Neural progenitor cell (in vitro differentiated cells): ENCODE results near the gene ARHGEF12.

Experiments
- CTCF ChIP-seq: fragments of 200-600 bp; sonication (generic); IDR thresholded peaks from 2 replicates; pipeline ENCODE4 v1.5.1; 2017; ENCODE audit warnings: antibody characterized with exemption, mild to moderate bottlenecking
- EZH2 ChIP-seq: fragments of 200-600 bp; sonication (generic); IDR thresholded peaks from 2 replicates; pipeline ENCODE4 v1.6.1; 2017; ENCODE audit warnings: antibody characterized with exemption, mild to moderate bottlenecking, moderate library complexity
- EZH2phosphoT487 ChIP-seq: fragments of 200-600 bp; sonication (generic); IDR thresholded peaks from 2 replicates; pipeline ENCODE4 v1.6.1; 2017; ENCODE audit warnings: antibody characterized with exemption

GRCh38 chr11:120372296-120372695 lies 36.1 kb downstream of the ARHGEF12 start:
- TF ChIP-seq CTCF (no peak), EZH2phosphoT487 (no peak), EZH2 (no peak)
